ENCODE data around the gene ATP8B1.

The ATP8B1 gene

GRCh38 chr18:57794951-57795728, 8.0 kb downstream of the ATP8B1 start:
- DNase-seq (ENCODE audit: extremely low read depth, insufficient read length): no peak
- Histone ChIP-seq H3K27me3 (replicated peaks; ENCODE audit: control insufficient read depth, insufficient read depth, low read length) (no peaks in the 10 kb centered on the region; the same call in 1 of the 2 replicates), H3K4me3 (replicated peaks; ENCODE audit: low read depth, low read length) (no peak overlapping the region), H3K36me3 (ENCODE audit: control insufficient read depth, insufficient read depth, low read length) (no peaks in the 10 kb centered on the region)
- TF ChIP-seq CTCF (IDR thresholded peaks at IDR 0.05; ENCODE audit: insufficient read depth, low read length, poor library complexity, severe bottlenecking): no peak

GRCh38 chr18:57793302-57793986, 9.7 kb downstream of the ATP8B1 start:
- H3K4me3 ChIP-seq (replicated peaks; ENCODE audit: low read depth, low read length): no peak overlapping the region
- no peak for TF ChIP-seq CTCF (IDR thresholded peaks at IDR 0.05; ENCODE audit: insufficient read depth, low read length, poor library complexity, severe bottlenecking)
- no peak for DNase-seq (ENCODE audit: extremely low read depth, insufficient read length)
- H3K36me3 ChIP-seq (ENCODE audit: control insufficient read depth, insufficient read depth, low read length): no peaks in the 10 kb centered on the region
- H3K27me3 ChIP-seq (replicated peaks; ENCODE audit: control insufficient read depth, insufficient read depth, low read length): no peaks in the 10 kb centered on the region; the same call in 1 of the 2 replicates

GRCh38 chr18:57792631-57793301, 10.3 kb downstream of the ATP8B1 start:
- Histone ChIP-seq H3K27me3 (replicated peaks; ENCODE audit: control insufficient read depth, insufficient read depth, low read length) (no peaks in the 10 kb centered on the region; the same call in 1 of the 2 replicates), H3K36me3 (ENCODE audit: control insufficient read depth, insufficient read depth, low read length) (no peaks in the 10 kb centered on the region), H3K4me3 (replicated peaks; ENCODE audit: low read depth, low read length) (no peak overlapping the region)
- TF ChIP-seq CTCF (IDR thresholded peaks at IDR 0.05; ENCODE audit: insufficient read depth, low read length, poor library complexity, severe bottlenecking): no peak
- no peak for DNase-seq (ENCODE audit: extremely low read depth, insufficient read length)

- Histone ChIP-seq H3K36me3 (ENCODE audit: control insufficient read depth, insufficient read depth, low read length) (no peaks in the 10 kb centered on the region), H3K27me3 (replicated peaks; ENCODE audit: control insufficient read depth, insufficient read depth, low read length) (no peaks in the 10 kb centered on the region; the same call in 1 of the 2 replicates), H3K4me3 (replicated peaks; ENCODE audit: low read depth, low read length) (no peak overlapping the region)
- no peak for TF ChIP-seq CTCF (IDR thresholded peaks at IDR 0.05; ENCODE audit: insufficient read depth, low read length, poor library complexity, severe bottlenecking)
- no peak for DNase-seq (ENCODE audit: extremely low read depth, insufficient read length)
Observed at GRCh38 chr18:57791911-57792310, 11.2 kb downstream of the ATP8B1 start.

GRCh38 chr18:57791192-57791591, 11.9 kb downstream of the ATP8B1 start:
- Histone ChIP-seq H3K36me3 (ENCODE audit: control insufficient read depth, insufficient read depth, low read length) (no peaks in the 10 kb centered on the region), H3K27me3 (replicated peaks; ENCODE audit: control insufficient read depth, insufficient read depth, low read length) (no peaks in the 10 kb centered on the region; the same call in 1 of the 2 replicates)

More at GRCh38 chr18:57791192-57791591, 11.9 kb downstream of the ATP8B1 start:
- no peak for TF ChIP-seq CTCF (IDR thresholded peaks at IDR 0.05; ENCODE audit: insufficient read depth, low read length, poor library complexity, severe bottlenecking)
- no peak overlapping the region for H3K4me3 ChIP-seq (replicated peaks; ENCODE audit: low read depth, low read length)
- no peak for DNase-seq (ENCODE audit: extremely low read depth, insufficient read length)
